DND-41 (cell line): ENCODE results near the gene PRDM2.

Experiments
- CTCF ChIP-seq: IDR thresholded peaks from 2 replicates; pipeline ENCODE4 v1.5.1; 2012; ENCODE audit warnings: borderline replicate concordance, low read length, moderate library complexity, mild to moderate bottlenecking; ENCODE audit not compliant: poor library complexity, severe bottlenecking; ENCODE audit errors: extremely low read depth
- EZH2 ChIP-seq: IDR thresholded peaks from 3 replicates; pipeline ENCODE4 v1.6.1; 2012; ENCODE audit warnings: borderline replicate concordance, low read depth, mild to moderate bottlenecking, moderate library complexity, low read length, inconsistent platforms; ENCODE audit not compliant: severe bottlenecking

GRCh38 chr1:13677896-13678295 is 22.1 kb upstream of the PRDM2 start:
- TF ChIP-seq CTCF: no peak
- no peak for TF ChIP-seq EZH2
